Measurements from ENCODE around the gene IGSF3.

GRCh38 chr1:116578581-116578980 is 89.0 kb downstream of the IGSF3 start:
- TF ChIP-seq CTCF (conservative IDR thresholded peaks at IDR 0.05) (no peak), ZFX (IDR thresholded peaks at IDR 0.05) (no peak)

Measured in C4-2B (cell line).